B cell (primary cell): ENCODE results near the gene EML1. TPM values are rescaled to one million over a fixed set of nuclear protein-coding genes. Genes with fewer than 3 reads are reported as not detected.

ENCODE experiments used
- ATAC-seq: fragments of 200-7000 bp; cut with Tn5 transposase; one replicate; pipeline ENCODE4 v1.10.0; 2021; ENCODE audit warnings: low read depth, mild to moderate bottlenecking, moderate number of reproducible peaks, moderate library complexity
- CTCF ChIA-PET: fragments of 350-600 bp; sonication (Branson Sonifier 250); formaldehyde crosslinking; loops from one replicate; lab custom pipeline; 2021; ENCODE audit warnings: antibody characterized with exemption, inconsistent platforms; lab: Charles Lee
- POLR2A ChIA-PET: fragments of 350-600 bp; sonication (Branson Sonifier 250); formaldehyde crosslinking; loops from one replicate; lab custom pipeline; 2021; ENCODE audit warnings: antibody characterized with exemption; lab: Charles Lee
- DNase-seq: peaks from one replicate; pipeline ENCODE4 v3.0.0; 2013
- H2AFZ ChIP-seq: 2 replicates; pipeline ENCODE4 v1.6.1; 2012; ENCODE audit warnings: mild to moderate bottlenecking, low read depth, low read length; ENCODE audit not compliant: insufficient read depth, poor library complexity, severe bottlenecking
- H3K27ac ChIP-seq, 2 donors: 1 replicate in 1 of 2; 2 replicates in 1 of 2; pipeline ENCODE4 v1.5.1; 2012 to 2013; ENCODE audit warnings: low read length in 2 of 2, mild to moderate bottlenecking in 2 of 2, moderate library complexity in 1 of 2
- H3K27me3 ChIP-seq, 4 experiments: fragments of 200-600 bp in 1 of 4; sonication (generic) in 1 of 4; replicated peaks in 1 of 4; 1 replicate in 2 of 4; 2 replicates in 2 of 4; pipeline versions ENCODE4 v1.6.1 to v1.7.0; 2013 to 2016; ENCODE audit warnings: low read length in 3 of 4, mild to moderate bottlenecking in 2 of 4, mixed read lengths in 1 of 4, moderate library complexity in 1 of 4; ENCODE audit not compliant: insufficient read depth in 4 of 4, control insufficient read depth in 3 of 4; ENCODE audit errors: control extremely low read depth in 1 of 4
- H3K36me3 ChIP-seq, 2 experiments: replicated peaks in 1 of 2; 1 replicate in 1 of 2; 2 replicates in 1 of 2; pipeline versions ENCODE4 v1.6.1 to v1.7.1; 2013; ENCODE audit warnings: low read length in 1 of 2; ENCODE audit not compliant: insufficient read depth in 2 of 2, control insufficient read depth in 1 of 2; ENCODE audit errors: control extremely low read depth in 1 of 2, extremely low read depth in 1 of 2
- H3K4me1 ChIP-seq, 2 donors: fragments of 200-600 bp in 1 of 2; sonication (generic) in 1 of 2; 1 replicate in 1 of 2; 2 replicates in 1 of 2; pipeline versions ENCODE4 v1.5.1 to v1.6.1; 2013 to 2017; ENCODE audit warnings: low read length in 2 of 2; ENCODE audit not compliant: control insufficient read depth in 2 of 2, insufficient read depth in 2 of 2
- H3K4me2 ChIP-seq: replicated peaks from 2 replicates; pipeline ENCODE3; 2012; ENCODE audit warnings: mild to moderate bottlenecking, low read depth, low read length; ENCODE audit not compliant: poor library complexity, severe bottlenecking
- H3K4me3 ChIP-seq, 5 experiments: fragments of 200-600 bp in 1 of 5; sonication (generic) in 1 of 5; 1 replicate in 3 of 5; 2 replicates in 2 of 5; pipeline versions ENCODE4 v1.5.1 to v1.7.0; 2011 to 2016; ENCODE audit warnings: low read length in 4 of 5, mild to moderate bottlenecking in 4 of 5, low read depth in 2 of 5, control low read depth in 1 of 5, moderate library complexity in 1 of 5; ENCODE audit not compliant: insufficient read depth in 1 of 5; ENCODE audit errors: control extremely low read depth in 1 of 5, extremely low read depth in 1 of 5
- H3K79me2 ChIP-seq: fragments of 200-600 bp; sonication (generic); one replicate; pipeline ENCODE4 v1.6.0; 2016; ENCODE audit warnings: low read length; ENCODE audit not compliant: control insufficient read depth, insufficient read depth
- H3K9ac ChIP-seq: fragments of 200-600 bp; sonication (generic); 2 replicates; pipeline ENCODE4 v1.6.1; 2017; ENCODE audit warnings: mild to moderate bottlenecking, low read length, moderate library complexity
- H3K9me3 ChIP-seq, 3 donors: one replicate each; pipeline versions ENCODE4 v1.6.1 to v1.7.1; 2013; ENCODE audit warnings: low read length in 2 of 3; ENCODE audit not compliant: control insufficient read depth in 2 of 3, insufficient read depth in 1 of 3; ENCODE audit errors: control extremely low read depth in 1 of 3
- H4K20me1 ChIP-seq: 2 replicates; pipeline ENCODE4 v1.6.0; 2012; ENCODE audit warnings: mild to moderate bottlenecking, low read length; ENCODE audit not compliant: insufficient read depth, control insufficient read depth, poor library complexity, severe bottlenecking
- H3K27ac Mint-ChIP-seq: one replicate; pipeline ENCODE4 v1.8.0; 2021; ENCODE audit warnings: mixed read lengths
- H3K27me3 Mint-ChIP-seq: one replicate; pipeline ENCODE4 v1.8.0; 2021; ENCODE audit warnings: mixed read lengths
- H3K4me1 Mint-ChIP-seq: one replicate; pipeline ENCODE4 v1.8.0; 2021; ENCODE audit warnings: mixed read lengths
- H3K4me3 Mint-ChIP-seq: one replicate; pipeline ENCODE4 v1.8.0; 2021; ENCODE audit warnings: mixed read lengths
- H3K9me3 Mint-ChIP-seq: one replicate; pipeline ENCODE4 v1.8.0; 2022; ENCODE audit warnings: mixed read lengths; ENCODE audit not compliant: insufficient read depth
- EZH2 ChIP-seq: IDR thresholded peaks from 2 replicates; pipeline ENCODE4 v1.6.1; 2012; ENCODE audit warnings: borderline replicate concordance, low read depth, mild to moderate bottlenecking, moderate library complexity, low read length; ENCODE audit not compliant: insufficient read depth, poor library complexity, severe bottlenecking
- WGBS: methylation state at CpG from one replicate; pipeline ENCODE4 v1.1.5; 2013; ENCODE audit warnings: missing lambda C conversion rate; ENCODE audit not compliant: insufficient coverage; 5-methylcytosine and 5-hydroxymethylcytosine counted together
- intact Hi-C: fragments of 100-400 bp; cut with micrococcal nuclease; formaldehyde crosslinking; loops from one replicate; pipeline ENCODE4 v1.10.0; 2022
- polyA plus RNA-seq: library from polyadenylated mRNA; depleted of rRNA; stranded (reverse); fragments of >200 nt; gene quantifications from 2 replicates; pipeline ENCODE4 v1.2.3, GENCODE V29; 2012
- total RNA-seq, 2 donors: library from RNA; stranded (reverse); fragments of 120-200 nt in 1 of 2; gene quantifications; 1 replicate in 1 of 2; 2 replicates in 1 of 2; pipeline versions ENCODE4 v1.2.3 to v1.2.4, GENCODE V29; 2013 to 2022
- TF ChIP-seq, protein P1 (sequence below): fragments of 200-600 bp; IDR thresholded peaks from one replicate; pipeline ENCODE4 v1.8.0; 2022; ENCODE audit warnings: antibody characterized with exemption, mild to moderate bottlenecking

EML1 gene
- total and polyA plus RNA-seq, 2 donors (not counting 1 experiment from before 2014, with no cell fraction given) = not detected

DNA sequence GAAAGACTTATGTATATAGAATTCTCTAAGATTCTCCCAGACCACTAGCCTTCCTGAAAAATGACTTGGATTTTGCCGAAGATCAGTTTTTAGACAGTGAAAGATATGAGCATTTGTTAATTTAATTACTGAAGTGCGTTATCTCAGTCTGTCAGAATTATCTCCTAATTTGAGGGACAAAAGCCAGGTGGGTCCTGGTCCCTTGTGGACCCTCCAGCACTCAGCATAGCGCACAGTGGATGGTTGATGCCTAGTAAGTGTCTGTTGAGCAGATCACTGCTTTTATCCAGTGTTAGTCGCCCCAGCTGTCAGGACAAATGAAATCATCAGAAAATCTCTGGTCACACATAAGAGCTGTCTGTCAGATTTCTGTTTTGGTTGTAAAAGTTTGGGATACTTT is 80.4 kb downstream of the EML1 start:
- H3K4me3 Mint-ChIP-seq = no peak overlapping the region
- no peak for DNase-seq
- Histone ChIP-seq H3K4me3 (no peak overlapping the region), H3K4me1 (no peaks in the 10 kb centered on the region), H3K79me2 (no peaks in the 10 kb centered on the region), H3K36me3 (no peaks in the 10 kb centered on the region), H4K20me1 (no peaks in the 10 kb centered on the region), H3K9ac (no peak overlapping the region), H3K4me2 (no peak overlapping the region), H3K27ac (no peak overlapping the region), H2AFZ (no peak overlapping the region), H3K9me3 (peaks cover 0 to 10% (median 0%) of the 10 kb centered on the region in 3 donors), H3K27me3 (peaks cover 0 to 11% (median 2%) of the 10 kb centered on the region in 4 experiments)
- WGBS = 71% methylated on average over 2 of the region's 4 CpGs
- no peak for ATAC-seq
- peaks cover 59% of the 10 kb centered on the region for H3K27me3 Mint-ChIP-seq
- intact Hi-C loops = no loop called here
- TF ChIP-seq, protein P1, sequence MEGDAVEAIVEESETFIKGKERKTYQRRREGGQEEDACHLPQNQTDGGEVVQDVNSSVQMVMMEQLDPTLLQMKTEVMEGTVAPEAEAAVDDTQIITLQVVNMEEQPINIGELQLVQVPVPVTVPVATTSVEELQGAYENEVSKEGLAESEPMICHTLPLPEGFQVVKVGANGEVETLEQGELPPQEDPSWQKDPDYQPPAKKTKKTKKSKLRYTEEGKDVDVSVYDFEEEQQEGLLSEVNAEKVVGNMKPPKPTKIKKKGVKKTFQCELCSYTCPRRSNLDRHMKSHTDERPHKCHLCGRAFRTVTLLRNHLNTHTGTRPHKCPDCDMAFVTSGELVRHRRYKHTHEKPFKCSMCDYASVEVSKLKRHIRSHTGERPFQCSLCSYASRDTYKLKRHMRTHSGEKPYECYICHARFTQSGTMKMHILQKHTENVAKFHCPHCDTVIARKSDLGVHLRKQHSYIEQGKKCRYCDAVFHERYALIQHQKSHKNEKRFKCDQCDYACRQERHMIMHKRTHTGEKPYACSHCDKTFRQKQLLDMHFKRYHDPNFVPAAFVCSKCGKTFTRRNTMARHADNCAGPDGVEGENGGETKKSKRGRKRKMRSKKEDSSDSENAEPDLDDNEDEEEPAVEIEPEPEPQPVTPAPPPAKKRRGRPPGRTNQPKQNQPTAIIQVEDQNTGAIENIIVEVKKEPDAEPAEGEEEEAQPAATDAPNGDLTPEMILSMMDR = no peak
- no peak for TF ChIP-seq EZH2
- no peak overlapping the region for H3K27ac Mint-ChIP-seq
- H3K9me3 Mint-ChIP-seq = no peaks in the 10 kb centered on the region
- POLR2A ChIA-PET = no interaction called here
- CTCF ChIA-PET = no interaction called here
- H3K4me1 Mint-ChIP-seq = no peaks in the 10 kb centered on the region

DNA sequence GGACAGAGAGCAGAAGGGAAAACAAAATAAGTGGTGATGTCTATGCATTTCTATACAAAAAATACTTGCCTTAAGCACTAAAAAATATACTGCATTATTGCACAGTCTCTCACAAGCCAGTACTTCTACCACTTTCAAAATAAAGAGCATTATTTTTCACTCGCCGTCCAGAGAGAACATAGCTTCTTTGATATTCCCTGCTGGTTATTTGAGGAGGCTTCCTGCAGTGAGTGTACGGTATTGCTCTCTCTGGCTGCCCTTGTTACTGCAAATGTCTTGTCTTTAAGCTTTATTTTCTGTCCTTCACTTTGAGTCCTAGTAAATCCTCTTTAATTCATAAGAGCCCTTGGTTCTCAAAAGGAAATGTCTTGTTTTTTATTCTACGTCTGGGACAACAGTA is 81.1 kb downstream of the EML1 start:
- Histone ChIP-seq H2AFZ (no peak overlapping the region), H3K4me1 (no peaks in the 10 kb centered on the region), H3K36me3 (no peaks in the 10 kb centered on the region), H4K20me1 (no peaks in the 10 kb centered on the region), H3K9me3 (peaks cover 0 to 10% (median 0%) of the 10 kb centered on the region in 3 donors), H3K4me3 (no peak overlapping the region), H3K27ac (no peak overlapping the region), H3K27me3 (peaks cover 0 to 11% (median 2%) of the 10 kb centered on the region in 4 experiments), H3K9ac (no peak overlapping the region), H3K4me2 (no peak overlapping the region), H3K79me2 (no peaks in the 10 kb centered on the region)
- Mint-ChIP-seq H3K27ac (no peak overlapping the region), H3K4me3 (no peak overlapping the region), H3K27me3 (peaks cover 57% of the 10 kb centered on the region), H3K9me3 (no peaks in the 10 kb centered on the region), H3K4me1 (no peaks in the 10 kb centered on the region)
- ATAC-seq (no peak), DNase-seq (no peak)
- CTCF ChIA-PET = interaction anchor here (0.7 to 1.9 kb wide), 3 partner anchors 10 to 13 kb away, joined by 3 to 6 read pairs (median 4); no protein-coding TSS in a partner anchor
- POLR2A ChIA-PET = no interaction called here
- intact Hi-C loops = no loop called here
- no peak for TF ChIP-seq EZH2
- TF ChIP-seq, protein P1 = no peak
- 82% methylated on average over 2 of the region's 4 CpGs for WGBS
